K562 (cell line): ENCODE results near the gene LGALS3BP. TPM values are rescaled to one million over a fixed set of nuclear protein-coding genes. Genes with fewer than 3 reads are reported as not detected.

Source experiments
- ATAC-seq: fragments of 200-7000 bp; cut with Tn5 transposase; 3 replicates; pipeline ENCODE4 v1.9.1; 2020; ENCODE audit warnings: moderate library complexity
- BruUV-seq: library from RNA; stranded (reverse); fragments of 400-500 nt; replicated peaks from 2 replicates; lab custom pipeline; 2021; lab: Mats Ljungman, UMichigan
- CTCF ChIA-PET: fragments of 300-600 bp; formaldehyde crosslinking; extraction: SDS; loops from one replicate; lab custom pipeline; 2021; ENCODE audit warnings: low intra/inter-chr PET ratio; lab: Yijun Ruan, JAX
- POLR2A ChIA-PET: fragments of 300-600, 350-650 bp; sonication (Branson Sonifier 250); formaldehyde crosslinking; extraction: SDS; loops from one replicate; lab custom pipeline; 2021; ENCODE audit warnings: antibody characterized with exemption, inconsistent platforms; lab: Yijun Ruan, JAX
- DNase-seq, 4 experiments: peaks; one replicate each; pipeline versions ENCODE4 v3.0.0 to v3.0.0-alpha.2; 2011 to 2018; ENCODE audit warnings: low spot score in 3 of 4, mixed read lengths in 3 of 4; ENCODE audit errors: extremely low read depth in 1 of 4
- FAIRE-seq: peaks from 2 replicates; lab custom pipeline; 2011; peaks lifted over from hg19 to GRCh38; lab: Jason Lieb, UNC
- H2AFZ ChIP-seq: 2 replicates; pipeline ENCODE4 v1.6.0; 2011; ENCODE audit warnings: low read depth, low read length, control low read depth, inconsistent platforms
- H3K27ac ChIP-seq: fragments of 200-600 bp; 3 replicates; pipeline ENCODE4 v1.8.0; 2011; ENCODE audit warnings: low read depth, mild to moderate bottlenecking, control low read depth, inconsistent platforms, low read length, moderate library complexity, mixed read lengths; ENCODE audit errors: extremely low read depth
- H3K27me3 ChIP-seq, 2 experiments: fragments of 300-600 bp in 1 of 2; 2 replicates in 1 of 2; 3 replicates in 1 of 2; pipeline versions ENCODE4 v1.6.0 to v1.8.0; 2011; ENCODE audit warnings: inconsistent platforms in 2 of 2, low read length in 2 of 2, mild to moderate bottlenecking in 1 of 2, mixed read lengths in 1 of 2, moderate library complexity in 1 of 2; ENCODE audit not compliant: control insufficient read depth in 2 of 2, insufficient read depth in 2 of 2
- H3K36me3 ChIP-seq: fragments of 300-600 bp; 3 replicates; pipeline ENCODE4 v1.8.0; 2011; ENCODE audit warnings: mild to moderate bottlenecking, low read length, inconsistent platforms; ENCODE audit not compliant: control insufficient read depth, insufficient read depth
- H3K4me1 ChIP-seq, 2 experiments: fragments of 200-600 bp in 1 of 2; replicated peaks in 1 of 2; 2 replicates in 1 of 2; 3 replicates in 1 of 2; pipeline versions ENCODE4 v1.5.1 to v1.8.0; 2011; ENCODE audit warnings: inconsistent platforms in 2 of 2, low read length in 2 of 2, mild to moderate bottlenecking in 1 of 2, mixed read lengths in 1 of 2, moderate library complexity in 1 of 2; ENCODE audit not compliant: control insufficient read depth in 2 of 2, insufficient read depth in 2 of 2
- H3K4me2 ChIP-seq: 2 replicates; pipeline ENCODE4 v1.6.1; 2011; ENCODE audit warnings: low read length, control low read depth, inconsistent platforms, mixed read lengths; ENCODE audit not compliant: insufficient read depth
- H3K4me3 ChIP-seq: fragments of 200-600 bp; sonication (generic), shearing (Covaris generic); 2 replicates; pipeline ENCODE4 v1.5.1; 2016; ENCODE audit warnings: control low read depth, inconsistent platforms
- H3K79me2 ChIP-seq: fragments of 200-600 bp; 3 replicates; pipeline ENCODE4 v1.8.0; 2011; ENCODE audit warnings: low read length, inconsistent platforms; ENCODE audit not compliant: control insufficient read depth, insufficient read depth
- H3K9ac ChIP-seq, 2 experiments: 2 replicates each; pipeline versions ENCODE4 v1.6.0 to v1.6.1; 2011; ENCODE audit warnings: low read depth in 2 of 2, low read length in 2 of 2, control low read depth in 1 of 2, inconsistent platforms in 1 of 2, mild to moderate bottlenecking in 1 of 2, mixed read lengths in 1 of 2; ENCODE audit not compliant: insufficient read depth in 1 of 2
- H3K9me1 ChIP-seq: one replicate; pipeline ENCODE4 v1.6.0; 2011; ENCODE audit warnings: inconsistent platforms, mild to moderate bottlenecking, low read length, moderate library complexity; ENCODE audit not compliant: control insufficient read depth, insufficient read depth
- H3K9me3 ChIP-seq: replicated peaks from 2 replicates; pipeline ENCODE4 v1.5.1; 2011; ENCODE audit warnings: low read depth, low read length, inconsistent platforms; ENCODE audit not compliant: control insufficient read depth, insufficient read depth
- H4K20me1 ChIP-seq: replicated peaks from 2 replicates; pipeline ENCODE4 v1.6.1; 2011; ENCODE audit warnings: low read length, inconsistent platforms, mixed read lengths; ENCODE audit not compliant: control insufficient read depth, insufficient read depth
- ADNP ChIP-seq: fragments of 200-800 bp; sonication (Bioruptor generic); IDR thresholded peaks from 2 replicates; pipeline ENCODE4 v1.6.1; 2016; ENCODE audit warnings: missing genetic modification characterization, missing compliant biosample characterization
- HCFC1 ChIP-seq: IDR thresholded peaks from 2 replicates; pipeline ENCODE4 v1.6.1; 2012; ENCODE audit warnings: low read depth, low read length, improper control_type of control experiment
- ILK ChIP-seq: fragments of 450-650 bp; IDR thresholded peaks from 2 replicates; pipeline ENCODE4 v1.6.1; 2016; ENCODE audit warnings: missing genetic modification characterization, low read depth, mild to moderate bottlenecking, missing compliant biosample characterization, moderate library complexity, borderline replicate concordance
- PHF20 ChIP-seq: fragments of 450-650 bp; IDR thresholded peaks from 2 replicates; pipeline ENCODE4 v1.6.1; 2018; ENCODE audit not compliant: partially characterized antibody
- ZBTB9 ChIP-seq: fragments of 450-650 bp; formaldehyde crosslinking; IDR thresholded peaks from 2 replicates; pipeline ENCODE4 v1.4.0; 2020; ENCODE audit warnings: mild to moderate bottlenecking, moderate library complexity
- WGBS: fragments of 100-300 bp; shearing (Covaris generic); methylation state at CpG from one replicate; pipeline ENCODE4 v1.1.6; 2016; ENCODE audit warnings: low coverage, mixed read lengths; ENCODE audit not compliant: insufficient coverage; ENCODE audit errors: missing lambda C conversion rate; 5-methylcytosine and 5-hydroxymethylcytosine counted together
- in situ Hi-C: fragments of 300-500 bp; cut with MboI; formaldehyde crosslinking; loops from 4 replicates; pipeline ENCODE4 v1.15.0; 2018; ENCODE audit warnings: inconsistent platforms, mixed read lengths
- intact Hi-C: fragments of 100-400 bp; cut with micrococcal nuclease; formaldehyde crosslinking; loops from 2 replicates; pipeline ENCODE4 v1.14.2; 2022
- polyA plus RNA-seq, 8 experiments: library from polyadenylated mRNA; depleted of rRNA in 4 of 8; stranded (reverse) in 5 of 8; unstranded in 3 of 8; fragments of >200 nt; fragmentation: Nextera tagmentation in 2 of 8; fragmentation: Illumina TruSeq in 1 of 8; extraction: Ambion mirVana in 2 of 8; extraction: Trizol in 1 of 8; gene quantifications; 2 replicates each; pipeline versions ENCODE4 v1.2.1 to v1.2.3, GENCODE V29; 2011 to 2014; ENCODE audit warnings: inconsistent platforms in 1 of 8, missing spikeins in 1 of 8
- total RNA-seq, 7 experiments: library from RNA; depleted of rRNA in 6 of 7; stranded (reverse); fragments of >200 nt in 6 of 7; fragmentation: Illumina TruSeq in 2 of 7; extraction: Trizol in 2 of 7; gene quantifications; 2 replicates each; pipeline versions ENCODE4 v1.2.1 to v1.2.3, GENCODE V29; 2011 to 2021; ENCODE audit warnings: low replicate concordance in 1 of 7
- TF ChIP-seq, protein P1 (sequence below): sonication (generic); formaldehyde crosslinking; IDR thresholded peaks from 2 replicates; pipeline ENCODE4 v1.4.0; 2020; ENCODE audit warnings: mild to moderate bottlenecking, missing genetic modification reagents

The LGALS3BP gene
- total and polyA plus RNA-seq, 9 of the 15 experiments (the other 6 are each of a cell fraction or from before 2014, with no cell fraction given) = 0.39 to 5.3 (median 3.2) TPM

DNA sequence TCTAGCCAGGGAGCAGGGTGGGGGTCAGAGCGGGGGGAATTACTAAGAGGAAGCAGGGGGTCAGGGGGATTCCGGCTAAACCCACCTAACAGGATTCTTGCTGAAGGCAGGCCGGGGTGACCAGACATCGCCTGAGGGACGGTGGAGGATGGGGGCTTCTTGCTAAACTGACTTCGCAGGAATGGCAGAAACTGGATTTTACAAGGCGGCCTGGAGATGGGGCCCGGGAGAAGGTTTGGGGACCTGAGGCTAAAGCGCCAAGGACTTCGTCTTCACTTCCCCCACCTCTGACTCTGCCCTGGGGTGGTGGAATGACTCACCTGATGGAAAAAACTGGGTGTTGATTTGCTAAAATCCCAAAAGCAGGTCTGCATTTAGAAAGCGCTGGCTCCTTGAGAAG, 23.5 kb downstream of the LGALS3BP start (continued):
- TF ChIP-seq ZBTB9 (CRISPR knock-in tag) = no peak
- TF ChIP-seq, protein P1, sequence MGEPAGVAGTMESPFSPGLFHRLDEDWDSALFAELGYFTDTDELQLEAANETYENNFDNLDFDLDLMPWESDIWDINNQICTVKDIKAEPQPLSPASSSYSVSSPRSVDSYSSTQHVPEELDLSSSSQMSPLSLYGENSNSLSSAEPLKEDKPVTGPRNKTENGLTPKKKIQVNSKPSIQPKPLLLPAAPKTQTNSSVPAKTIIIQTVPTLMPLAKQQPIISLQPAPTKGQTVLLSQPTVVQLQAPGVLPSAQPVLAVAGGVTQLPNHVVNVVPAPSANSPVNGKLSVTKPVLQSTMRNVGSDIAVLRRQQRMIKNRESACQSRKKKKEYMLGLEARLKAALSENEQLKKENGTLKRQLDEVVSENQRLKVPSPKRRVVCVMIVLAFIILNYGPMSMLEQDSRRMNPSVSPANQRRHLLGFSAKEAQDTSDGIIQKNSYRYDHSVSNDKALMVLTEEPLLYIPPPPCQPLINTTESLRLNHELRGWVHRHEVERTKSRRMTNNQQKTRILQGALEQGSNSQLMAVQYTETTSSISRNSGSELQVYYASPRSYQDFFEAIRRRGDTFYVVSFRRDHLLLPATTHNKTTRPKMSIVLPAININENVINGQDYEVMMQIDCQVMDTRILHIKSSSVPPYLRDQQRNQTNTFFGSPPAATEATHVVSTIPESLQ = no peak

GRCh38 chr17:78954684-78955083, 25.0 kb downstream of the LGALS3BP start:
- Histone ChIP-seq H3K9me3 (no peaks in the 10 kb centered on the region), H3K27me3 (peaks cover 61 to 94% of the 10 kb centered on the region in 2 experiments), H3K79me2 (no peaks in the 10 kb centered on the region), H3K36me3 (no peaks in the 10 kb centered on the region), H2AFZ (no peak overlapping the region), H3K9me1 (no peaks in the 10 kb centered on the region), H3K9ac (no peak overlapping the region), H3K4me3 (no peak overlapping the region), H3K4me2 (no peak overlapping the region), H3K27ac (no peak overlapping the region), H4K20me1 (peaks cover 16% of the 10 kb centered on the region), H3K4me1 (peaks cover 7 to 8% of the 10 kb centered on the region in 2 experiments; a peak in 4 of 5 replicates)
- ATAC-seq = no peak
- in situ Hi-C loops (no loop called here), intact Hi-C loops (no loop called here)
- POLR2A ChIA-PET = interaction anchor here (0.5 to 1.2 kb wide), 4 partner anchors 9 to 43 kb away, joined by 3 to 6 read pairs (median 3); no protein-coding TSS in a partner anchor
- CTCF ChIA-PET = no interaction called here
- no peak for FAIRE-seq
- no TSS peak for BruUV-seq
- TF ChIP-seq ILK = no peak
- no peak for TF ChIP-seq PHF20
- no peak for TF ChIP-seq HCFC1
- no peak for TF ChIP-seq ADNP (tag)
- no peak for DNase-seq
- 6% methylated on average over 14 of the region's 14 CpGs for WGBS
